ENCODE results near the gene UBE2H. TPM values are rescaled to one million over a fixed set of nuclear protein-coding genes. Genes with fewer than 3 reads are reported as not detected.

The UBE2H gene
- total RNA-seq, 1 donor from 2014 or later: 80.7 TPM

GRCh38 chr7:129940329-129940728 is 12.4 kb downstream of the UBE2H start:
- DNase-seq (ENCODE audit: extremely low spot score, unreplicated experiment): no peak
- Mint-ChIP-seq H3K27ac (no peak overlapping the region), H3K27me3 (no peaks in the 10 kb centered on the region), H3K9me3 (peaks cover 9% of the 10 kb centered on the region), H3K4me3 (no peak overlapping the region), H3K36me3 (peaks cover 19% of the 10 kb centered on the region), H3K4me1 (ENCODE audit: unreplicated experiment) (no peaks in the 10 kb centered on the region)
- no peak for TF ChIP-seq CTCF (conservative IDR thresholded peaks at IDR 0.05)

DNA sequence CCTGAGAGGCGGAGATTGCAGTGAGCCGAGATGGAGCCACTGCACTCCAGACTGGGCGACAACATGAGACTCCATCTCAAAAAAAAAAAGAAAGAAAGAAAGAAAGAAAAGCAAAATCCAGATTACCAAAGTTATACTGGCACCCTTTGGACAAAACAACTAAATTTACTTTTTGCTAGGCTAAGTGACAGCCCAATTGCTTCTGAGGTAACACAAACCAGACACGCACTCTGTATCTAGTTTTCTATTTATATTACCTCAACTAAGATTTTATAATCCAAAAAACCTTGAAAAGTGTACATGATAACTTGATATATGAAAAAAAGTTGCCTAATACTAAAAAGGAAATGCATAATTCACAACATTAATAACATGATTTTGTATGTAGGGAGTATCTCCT is 12.9 kb downstream of the UBE2H start:
- Mint-ChIP-seq H3K36me3 (peaks cover 15% of the 10 kb centered on the region), H3K27ac (no peak overlapping the region), H3K9me3 (peaks cover 4% of the 10 kb centered on the region), H3K4me1 (ENCODE audit: unreplicated experiment) (no peaks in the 10 kb centered on the region), H3K4me3 (no peak overlapping the region), H3K27me3 (no peaks in the 10 kb centered on the region)
- DNase-seq (ENCODE audit: extremely low spot score, unreplicated experiment): no peak
- no peak for TF ChIP-seq CTCF (conservative IDR thresholded peaks at IDR 0.05)

- Mint-ChIP-seq H3K4me3 (no peak overlapping the region), H3K27ac (no peak overlapping the region), H3K36me3 (peaks cover 9% of the 10 kb centered on the region)
Observed at GRCh38 chr7:129933627-129934026, 19.1 kb downstream of the UBE2H start.

DNA sequence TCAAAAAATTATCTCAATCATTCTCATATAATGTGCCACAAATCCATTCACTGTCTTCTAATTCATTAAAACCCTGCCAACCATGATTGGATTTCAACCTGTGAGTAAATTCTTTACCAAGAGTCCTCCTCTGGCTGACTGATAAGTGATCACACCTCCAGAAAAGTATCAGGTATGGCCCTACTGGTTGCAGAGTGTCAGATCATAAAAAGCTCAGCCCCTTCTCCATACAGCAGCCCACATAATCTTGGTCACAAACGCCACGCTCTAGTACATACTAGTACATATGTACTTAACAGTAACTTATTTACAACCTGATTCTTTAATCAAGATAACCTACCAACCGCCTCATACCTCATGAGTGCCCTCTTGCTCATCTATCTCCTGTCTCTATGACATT is 26.1 kb downstream of the UBE2H start:
- no peak for DNase-seq (ENCODE audit: extremely low spot score, unreplicated experiment)
- Mint-ChIP-seq H3K27me3 (no peaks in the 10 kb centered on the region), H3K4me1 (ENCODE audit: unreplicated experiment) (peaks cover 10% of the 10 kb centered on the region), H3K27ac (peak overlapping the region; percentile 32), H3K36me3 (peaks cover 28% of the 10 kb centered on the region), H3K4me3 (no peak overlapping the region), H3K9me3 (no peaks in the 10 kb centered on the region)
- no peak for TF ChIP-seq CTCF (conservative IDR thresholded peaks at IDR 0.05)

More at GRCh38 chr7:129933627-129934026, 19.1 kb downstream of the UBE2H start:
- H3K4me1 Mint-ChIP-seq (ENCODE audit: unreplicated experiment): no peaks in the 10 kb centered on the region
- no peaks in the 10 kb centered on the region for H3K9me3 Mint-ChIP-seq
- no peak for DNase-seq (ENCODE audit: extremely low spot score, unreplicated experiment)
- TF ChIP-seq CTCF (conservative IDR thresholded peaks at IDR 0.05): no peak
- H3K27me3 Mint-ChIP-seq: no peaks in the 10 kb centered on the region

DNA sequence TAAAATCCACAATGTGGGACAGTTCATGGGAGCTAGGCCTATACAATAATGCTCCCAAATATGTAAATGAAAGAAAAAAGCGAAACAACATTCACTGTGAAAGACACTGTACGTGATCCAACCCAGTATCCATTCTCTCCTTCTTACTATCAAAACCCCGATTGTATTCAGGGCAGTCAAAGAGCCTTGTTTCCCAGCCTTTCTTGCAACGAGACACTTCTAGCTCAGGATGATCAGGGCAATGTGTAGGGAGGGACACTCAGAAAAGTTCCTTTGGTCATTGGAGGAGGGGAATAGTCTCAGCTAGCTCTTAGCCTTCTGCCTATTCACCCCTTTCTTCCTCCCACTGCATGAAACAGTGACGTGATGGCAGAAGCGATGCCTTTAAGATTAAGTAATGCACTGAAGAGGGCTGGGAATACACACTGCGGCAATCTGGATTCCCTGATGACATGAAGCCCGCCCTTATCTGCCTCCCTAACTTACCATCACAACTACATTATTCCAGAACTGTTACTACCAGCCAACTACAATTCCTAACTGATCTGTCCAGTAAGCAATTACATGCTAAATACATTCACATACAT is 27.3 kb downstream of the UBE2H start:
- peaks cover 10% of the 10 kb centered on the region for H3K4me1 Mint-ChIP-seq (ENCODE audit: unreplicated experiment)
- no peak for DNase-seq (ENCODE audit: extremely low spot score, unreplicated experiment)
- peak overlapping the region; percentile 53 for H3K27ac Mint-ChIP-seq
- H3K36me3 Mint-ChIP-seq: peaks cover 32% of the 10 kb centered on the region
- H3K9me3 Mint-ChIP-seq: no peaks in the 10 kb centered on the region
- no peak for TF ChIP-seq CTCF (conservative IDR thresholded peaks at IDR 0.05)
- no peaks in the 10 kb centered on the region for H3K27me3 Mint-ChIP-seq
- no peak overlapping the region for H3K4me3 Mint-ChIP-seq

DNA sequence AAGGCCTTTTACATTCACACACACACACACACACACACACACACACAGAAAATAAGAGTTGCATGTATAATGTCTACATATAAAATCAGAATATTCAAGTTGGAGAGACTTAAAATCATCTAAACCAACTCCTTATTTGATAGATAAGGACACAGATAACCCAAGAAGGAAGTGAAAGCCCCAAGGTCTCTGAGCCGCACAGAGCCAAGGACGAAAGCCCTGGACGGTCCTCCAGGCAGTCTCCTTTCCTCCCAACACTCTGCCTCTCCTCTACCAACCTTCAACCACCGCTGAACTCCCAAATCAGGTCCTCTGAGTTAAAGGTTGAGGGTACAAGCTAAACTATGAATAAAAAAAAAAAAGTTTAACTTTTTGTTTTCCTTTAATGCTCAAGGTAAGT is 28.2 kb downstream of the UBE2H start:
- peaks cover 34% of the 10 kb centered on the region for H3K36me3 Mint-ChIP-seq
- TF ChIP-seq CTCF (conservative IDR thresholded peaks at IDR 0.05): no peak
- no peak overlapping the region for H3K27ac Mint-ChIP-seq
- no peaks in the 10 kb centered on the region for H3K27me3 Mint-ChIP-seq
- no peak for DNase-seq (ENCODE audit: extremely low spot score, unreplicated experiment)
- no peaks in the 10 kb centered on the region for H3K9me3 Mint-ChIP-seq
- H3K4me1 Mint-ChIP-seq (ENCODE audit: unreplicated experiment): peaks cover 11% of the 10 kb centered on the region
- H3K4me3 Mint-ChIP-seq: no peak overlapping the region
